ENCODE results near the gene AFF4. TPM values are rescaled to one million over a fixed set of nuclear protein-coding genes. Genes with fewer than 3 reads are reported as not detected.

Gene AFF4
- total and polyA plus RNA-seq, 10 of the 15 experiments (the other 5 are each of a cell fraction or from before 2014, with no cell fraction given) = 1.1 to 20.2 (median 10.4) TPM

- TF ChIP-seq BCLAF1 (IDR thresholded peaks at IDR 0.05) = no peak
These were observed 133.5 kb downstream of the AFF4 start (continued) for GRCh38 chr5:132829742-132830435.

GRCh38 chr5:132828846-132829494 is 134.5 kb downstream of the AFF4 start:
- no peak overlapping the region for H2AFZ ChIP-seq (ENCODE audit: control insufficient read depth, low read depth, low read length)
- ATAC-seq (no peak), DNase-seq (ENCODE audit: low read depth, low spot score) (no peak), FAIRE-seq (no peak)
- ChIA-PET SMC1A (ENCODE audit: uncharacterized antibody, unreplicated experiment) (interaction anchor here (0.8 to 3.2 kb wide), 14 partner anchors 9 to 303 kb away, joined by 3 to 16 read pairs (median 4); partner anchors contain the start of genes AFF4, GDF9 and UQCRQ), POLR2A (interaction anchor here (1.5 to 1.9 kb wide), 2 partner anchors 10 to 78 kb away, joined by 7 to 8 read pairs; no protein-coding TSS in a partner anchor), CTCF (interaction anchor here (0.9 to 6.0 kb wide), 17 partner anchors 9 to 695 kb away, joined by 3 to 46 read pairs (median 4); partner anchors contain the start of genes GDF9 and UQCRQ), RAD21 (ENCODE audit: unreplicated experiment) (interaction anchor here (1.2 to 2.4 kb wide), 6 partner anchors 9 to 442 kb away, joined by 3 to 13 read pairs (median 4); no protein-coding TSS in a partner anchor)
- in situ Hi-C loops (cut with MboI) (loop anchor here (10.0 kb wide), 1 partner anchor 304 kb away; no protein-coding TSS in a partner anchor), intact Hi-C loops (cut with micrococcal nuclease; ENCODE audit: unreplicated experiment) (no loop called here)
- no peaks in the 10 kb centered on the region for H3K79me2 ChIP-seq (ENCODE audit: control insufficient read depth, insufficient read depth, low read length)
- no peak overlapping the region for H3K9ac ChIP-seq (ENCODE audit: control insufficient read depth, insufficient read depth, low read length)
- no peaks in the 10 kb centered on the region for H3K36me3 ChIP-seq (ENCODE audit: control insufficient read depth in 2 of 2, insufficient read depth in 2 of 2, low read length in 1 of 2)
- no peaks in the 10 kb centered on the region for H4K20me1 ChIP-seq (ENCODE audit: control insufficient read depth, insufficient read depth)
- no peaks in the 10 kb centered on the region for H3K9me3 ChIP-seq (replicated peaks; ENCODE audit: control insufficient read depth, insufficient read depth, low read length)
- no peak overlapping the region for H3K4me3 ChIP-seq
- no peak overlapping the region for H3K27ac ChIP-seq (ENCODE audit: control insufficient read depth, insufficient read depth)
- BruUV-seq (replicated peaks) = TSS peak; percentile 61
- WGBS (ENCODE audit: insufficient coverage, insufficient replicate concordance, low lambda C conversion rate, missing lambda C conversion rate) = 60% methylated on average over 4 of the region's 4 CpGs
- H3K4me2 ChIP-seq (ENCODE audit: control insufficient read depth, insufficient read depth) = peak overlapping the region; percentile 79
- H3K4me1 ChIP-seq (ENCODE audit: control insufficient read depth, insufficient read depth, low read length) = no peaks in the 10 kb centered on the region; the same call in 1 of the 2 replicates
- H3K27me3 ChIP-seq (replicated peaks in 1 of 2; ENCODE audit: control insufficient read depth in 2 of 2, insufficient read depth in 2 of 2, low read length in 1 of 2) = peaks cover 0 to 2% of the 10 kb centered on the region in 2 experiments; a peak in 2 of 4 replicates
- TF ChIP-seq RELB (IDR thresholded peaks at IDR 0.05; ENCODE audit: low read depth) (no peak), E2F8 (IDR thresholded peaks at IDR 0.05; ENCODE audit: low read depth, partially characterized antibody) (no peak), ATF7 (IDR thresholded peaks at IDR 0.05; ENCODE audit: low read depth) (no peak), MAX (IDR thresholded peaks at IDR 0.05; ENCODE audit: low read depth, low read length) (no peak), NFIC (IDR thresholded peaks at IDR 0.05; ENCODE audit: low read depth, low read length) (no peak), TCF12 (IDR thresholded peaks at IDR 0.05; ENCODE audit: low read depth, low read length) (no peak), NKRF (conservative IDR thresholded peaks at IDR 0.05) (no peak), GATAD2B (conservative IDR thresholded peaks at IDR 0.05; ENCODE audit: low read depth) (no peak)
